M059J (cell line): ENCODE measurements around the gene TRIM29. TPM values are rescaled to one million over a fixed set of nuclear protein-coding genes. Genes with fewer than 3 reads are reported as not detected.

Experiments used
- DNase-seq: peaks from one replicate; pipeline ENCODE4 v3.0.0-alpha.2; 2012; ENCODE audit warnings: low read depth
- total RNA-seq: library from RNA; depleted of rRNA; stranded (reverse); fragments of >200 nt; shearing (Covaris generic); gene quantifications from 2 replicates; pipeline ENCODE4 v1.2.3, GENCODE V29; 2014

TRIM29 gene
- total RNA-seq, 1 experiment from 2014 or later, result 0.32 TPM

DNA sequence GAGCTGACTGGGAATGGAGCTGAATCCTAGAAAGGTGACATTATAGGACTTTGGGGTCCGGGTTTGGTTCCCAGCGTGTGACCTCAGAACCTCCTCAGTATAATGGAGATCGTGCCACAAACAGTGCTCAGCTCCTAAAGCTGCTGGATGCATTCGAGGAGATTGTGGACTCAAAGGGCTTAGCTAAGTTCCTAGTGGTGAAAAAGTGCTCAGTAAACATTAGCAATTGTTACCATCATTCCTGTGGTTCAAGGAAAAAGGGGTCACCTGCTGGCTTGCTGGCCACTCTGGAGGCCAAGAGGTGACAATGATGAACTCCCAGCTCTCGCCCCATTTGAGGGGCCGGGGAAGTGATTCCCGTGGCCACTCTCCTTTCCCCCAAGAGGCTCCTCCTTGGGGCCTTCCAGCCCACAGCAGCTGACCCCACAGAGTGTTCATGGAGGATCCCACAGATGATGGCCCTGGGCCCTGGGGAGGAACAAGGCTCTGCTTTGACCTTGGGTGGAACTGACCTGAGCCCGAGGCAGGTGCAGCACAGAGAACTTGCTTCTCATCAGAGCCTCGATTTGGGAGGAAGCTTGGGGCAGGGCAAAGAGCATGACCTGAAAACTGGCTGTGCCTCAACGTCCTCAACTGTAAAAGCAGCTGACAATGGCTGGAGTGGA lies 40.1 kb downstream of the TRIM29 start:
- no peak for DNase-seq

DNA sequence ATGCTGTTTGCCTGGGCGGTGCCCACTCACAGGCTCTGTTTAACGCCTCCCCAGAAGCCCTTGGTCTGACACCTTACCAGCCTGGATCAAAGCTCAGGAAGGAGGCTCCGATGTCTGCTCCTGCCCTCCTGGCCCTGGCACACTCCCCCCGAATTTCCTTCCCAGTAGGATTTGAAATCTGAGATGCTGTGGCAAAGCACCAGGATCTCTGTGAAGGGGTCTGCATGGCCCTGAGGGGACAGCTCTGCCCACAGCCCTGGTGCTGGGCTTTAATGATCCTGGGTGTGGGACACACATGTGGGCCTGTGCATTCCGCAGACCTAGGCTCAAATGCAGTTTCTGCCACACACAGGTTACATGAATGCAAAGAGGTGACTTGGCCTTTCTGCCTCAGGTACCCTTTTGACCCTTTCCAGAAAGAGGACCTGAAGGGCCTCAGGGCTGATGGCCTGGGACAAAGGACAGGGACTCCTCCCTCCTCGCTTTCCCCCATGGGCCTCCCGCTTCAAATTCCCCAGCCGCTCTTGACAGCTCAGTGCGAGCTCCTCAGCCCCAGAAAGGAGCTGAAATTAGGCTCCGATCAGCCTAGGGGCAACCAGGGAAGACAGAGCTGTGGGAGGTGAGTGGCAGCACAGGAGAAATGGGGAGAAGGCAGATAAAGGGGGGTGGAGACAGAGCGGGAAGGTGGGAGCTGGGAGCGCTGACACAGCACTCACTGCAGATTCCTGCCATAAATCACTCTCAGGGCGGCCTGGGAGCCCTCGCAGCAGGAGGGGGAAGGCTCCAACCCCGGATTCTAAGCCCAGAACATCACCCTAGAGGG lies 41.3 kb downstream of the TRIM29 start:
- no peak for DNase-seq

DNA sequence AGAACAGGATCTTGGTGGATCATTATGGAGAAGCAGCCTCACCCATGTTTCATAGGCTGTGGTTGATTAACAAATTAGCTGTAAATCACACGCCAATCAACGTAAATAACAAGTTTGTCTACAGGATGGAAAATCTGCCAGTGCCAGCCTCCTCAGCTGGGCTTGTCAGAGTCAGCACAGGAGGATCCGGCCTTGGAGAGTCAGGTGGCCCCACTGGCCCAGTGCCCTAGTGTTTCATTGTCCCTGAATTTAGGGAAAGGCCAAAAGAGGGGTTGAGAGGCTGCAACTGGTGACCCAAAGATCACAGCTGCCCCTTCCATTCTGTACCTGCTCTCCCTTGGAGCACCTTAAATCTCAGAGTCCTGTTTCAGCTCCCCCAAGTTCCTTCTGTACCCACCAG lies 42.4 kb downstream of the TRIM29 start:
- no peak for DNase-seq

DNA sequence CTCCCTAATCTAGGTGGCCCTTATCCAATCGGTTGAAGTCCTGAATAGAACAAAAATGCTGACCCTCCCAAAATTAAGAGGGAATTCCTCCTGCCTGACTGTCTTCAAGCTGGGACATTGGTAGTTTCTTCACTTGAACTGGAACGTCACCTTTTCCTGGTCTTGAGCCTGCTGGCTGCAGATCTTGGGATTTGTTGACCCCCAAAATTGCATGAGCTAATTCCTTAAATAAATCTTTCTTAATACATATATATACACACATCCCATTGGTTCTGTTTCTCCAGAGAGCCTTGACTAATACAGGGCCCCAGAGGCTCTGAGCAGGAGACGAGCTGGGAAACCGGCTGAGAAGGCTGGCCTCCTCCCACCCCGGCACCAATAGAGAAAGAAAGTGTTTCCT lies 46.2 kb downstream of the TRIM29 start:
- no peak for DNase-seq

GRCh38 chr11:120091121-120091520 lies 46.8 kb downstream of the TRIM29 start:
- DNase-seq, result no peak

- DNase-seq, result no peak
Measured at GRCh38 chr11:120090411-120090810, 47.5 kb downstream of the TRIM29 start.

DNA sequence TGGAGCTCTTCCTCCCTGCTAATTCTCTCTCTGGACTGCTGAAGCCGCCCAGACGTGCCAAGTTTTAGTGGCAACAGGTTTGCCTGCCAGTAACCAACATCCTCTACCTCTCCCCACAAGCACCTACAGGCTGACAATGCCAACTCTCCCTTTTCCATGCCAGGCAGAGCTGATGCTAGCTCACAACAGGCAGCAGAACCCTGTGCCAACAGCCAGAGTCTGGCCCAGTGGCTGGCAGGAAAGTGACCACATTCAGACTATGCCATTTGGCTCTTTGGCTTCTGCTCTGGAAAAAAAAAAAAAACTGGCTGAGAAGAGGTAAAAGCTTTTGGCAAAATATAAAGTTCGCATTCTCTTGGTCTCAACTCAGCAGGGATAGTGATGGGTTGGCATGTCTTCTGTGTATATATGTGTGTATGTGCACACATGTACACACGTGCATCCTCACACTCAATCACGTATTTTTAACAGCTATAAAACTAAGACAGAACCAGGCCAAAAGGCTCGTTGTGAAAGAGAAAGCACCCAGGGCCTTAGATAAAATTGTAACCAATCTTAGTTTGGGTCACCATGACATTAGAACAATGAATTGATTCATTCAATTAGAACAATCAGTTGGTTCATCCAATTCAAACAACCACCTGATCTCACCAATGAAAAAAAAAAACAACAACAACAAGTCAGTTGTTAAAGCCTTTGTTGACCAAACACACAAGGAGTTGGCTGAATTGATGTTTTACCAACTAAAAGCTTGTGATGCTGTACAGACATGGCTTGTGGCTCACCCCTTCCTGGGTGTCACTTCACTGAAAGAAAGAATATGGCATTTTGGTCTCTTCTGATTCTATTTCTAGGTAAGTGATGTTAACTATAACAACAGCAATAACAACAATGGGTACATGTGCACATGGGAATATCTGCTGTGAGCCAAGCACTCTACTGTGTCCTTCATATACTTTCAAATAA lies 48.6 kb downstream of the TRIM29 start:
- DNase-seq, result no peak

DNA sequence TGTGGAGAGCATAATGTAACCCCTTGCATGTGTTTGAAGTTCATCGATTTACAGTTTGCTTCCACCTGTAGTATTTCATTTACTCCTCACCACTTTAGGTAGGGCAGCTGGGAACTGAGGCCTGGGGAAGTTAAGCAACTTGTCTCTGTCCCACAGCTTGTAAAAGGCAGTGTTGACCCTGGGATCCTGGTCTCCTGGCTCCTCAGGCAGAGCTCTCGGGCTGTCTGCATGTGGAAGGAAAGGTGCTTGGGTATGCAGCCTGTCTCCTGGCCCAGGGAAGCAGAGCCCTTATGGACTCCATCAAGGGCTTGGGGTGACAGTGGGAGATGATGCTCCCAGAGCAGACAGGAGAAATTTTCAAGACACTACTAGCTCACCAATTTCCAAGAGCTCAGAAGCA lies 49.9 kb downstream of the TRIM29 start:
- DNase-seq, result no peak

GRCh38 chr11:120086651-120087050 lies 51.3 kb downstream of the TRIM29 start:
- DNase-seq, result no peak

DNA sequence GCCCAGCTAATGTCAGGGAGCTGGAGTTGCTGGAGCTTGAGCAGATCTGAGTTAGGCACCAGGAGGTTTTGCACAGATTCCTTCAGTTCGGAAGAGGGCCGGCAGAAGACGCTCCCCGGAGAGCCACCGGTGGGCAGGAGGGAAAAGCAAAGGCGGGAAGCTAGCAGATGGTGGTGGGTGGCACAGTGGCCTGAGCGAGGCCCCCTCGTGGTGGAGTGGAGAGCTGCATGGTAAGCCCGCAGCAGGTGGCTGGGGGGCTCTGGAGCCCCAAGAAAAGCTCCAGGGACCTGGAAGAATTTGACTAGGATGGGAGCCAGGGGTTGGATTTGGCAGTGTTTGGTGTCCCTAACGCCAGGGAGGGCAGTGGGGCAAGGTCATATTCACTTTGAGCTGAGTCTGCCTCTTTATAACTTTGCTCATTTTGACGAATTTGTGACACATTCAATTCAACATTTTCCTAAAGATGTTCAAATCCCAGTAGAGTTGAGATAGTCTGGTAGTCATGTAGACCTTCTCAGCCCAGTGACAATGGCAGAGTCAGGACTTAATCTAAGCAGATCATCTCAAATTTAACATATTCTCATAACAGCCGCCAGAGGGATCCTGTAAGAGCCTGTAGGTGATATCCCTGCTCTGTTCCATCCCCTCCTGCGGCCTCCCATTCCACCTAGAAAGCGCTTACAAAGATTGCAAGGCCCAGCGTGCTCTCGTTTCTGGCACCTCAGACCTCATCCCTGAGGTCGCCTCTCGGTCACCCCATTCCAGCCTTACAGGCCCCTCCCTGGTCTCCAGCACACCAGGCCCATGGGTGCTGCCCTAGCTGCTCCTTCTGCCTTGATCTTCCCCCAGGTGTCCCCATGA lies 57.9 kb downstream of the TRIM29 start:
- no peak for DNase-seq

- DNase-seq, result no peak
Measured at GRCh38 chr11:120078397-120078796, 59.5 kb downstream of the TRIM29 start.

DNA sequence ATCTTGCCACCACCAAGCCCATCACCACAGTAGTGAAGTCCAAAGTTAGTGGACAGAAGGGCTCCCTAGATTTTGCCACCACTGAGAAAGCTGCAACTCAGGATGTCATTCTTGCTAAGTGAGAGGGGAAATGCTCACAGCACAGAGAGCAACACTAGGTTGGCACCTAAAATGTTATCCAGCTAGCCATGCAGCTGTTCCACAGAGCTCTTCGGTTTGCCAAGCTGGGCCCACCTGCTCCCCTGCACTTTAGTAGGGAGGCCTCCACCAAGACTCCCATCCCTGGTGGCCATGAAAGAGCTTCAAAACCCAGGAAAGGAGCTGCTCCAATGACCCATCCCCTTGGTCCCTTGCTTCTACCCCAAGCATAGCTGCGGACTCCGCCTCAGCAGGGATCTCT lies 63.8 kb downstream of the TRIM29 start:
- no peak for DNase-seq

DNA sequence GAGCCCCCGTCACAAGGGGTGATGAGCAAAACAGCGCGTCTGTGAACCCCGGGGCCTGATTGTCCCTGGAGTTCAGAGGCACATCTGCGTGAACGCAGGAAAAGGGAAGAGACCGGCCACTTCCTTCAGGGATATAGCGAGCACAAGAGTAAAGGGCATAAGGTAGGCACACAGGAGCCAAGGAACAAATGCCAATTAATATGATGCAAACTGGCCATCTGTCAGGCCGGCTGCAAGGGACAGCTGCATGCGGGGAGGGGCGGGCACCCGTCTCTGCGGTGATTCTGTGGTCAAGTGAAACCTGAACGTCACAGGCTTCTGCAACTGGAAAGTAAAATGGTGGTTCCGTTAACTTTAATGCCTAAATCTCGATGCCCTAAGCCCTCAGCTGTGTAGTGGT lies 64.7 kb downstream of the TRIM29 start:
- DNase-seq, result no peak

- peak; percentile 63 for DNase-seq
Measured at GRCh38 chr11:120068114-120068573, 69.8 kb downstream of the TRIM29 start.

GRCh38 chr11:120067438-120068113 lies 70.3 kb downstream of the TRIM29 start:
- no peak for DNase-seq

- DNase-seq, result no peak
Measured at GRCh38 chr11:120066738-120067437, 71.0 kb downstream of the TRIM29 start.

DNA sequence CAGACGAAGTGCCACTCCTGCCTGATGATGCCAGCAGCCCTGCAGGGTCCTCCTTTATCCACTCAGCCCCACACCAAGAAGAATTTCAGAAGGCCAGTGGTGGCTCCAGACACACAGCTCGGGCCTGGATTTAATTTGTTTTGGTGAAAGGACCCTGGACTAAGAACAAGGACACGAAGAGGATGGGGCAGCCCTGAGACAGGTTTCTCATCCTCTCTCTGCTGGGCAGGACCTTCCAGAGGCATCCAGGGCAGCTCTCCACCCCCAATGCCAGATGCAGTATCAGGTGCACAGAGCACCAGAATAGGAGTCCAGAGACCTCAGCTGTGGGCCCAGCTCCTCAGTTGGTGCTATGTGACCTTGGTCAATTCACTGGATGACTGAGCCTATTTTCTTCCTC lies 72.0 kb downstream of the TRIM29 start:
- no peak for DNase-seq

- no peak for DNase-seq
Measured at GRCh38 chr11:120065176-120065575, 72.7 kb downstream of the TRIM29 start.

GRCh38 chr11:120064341-120064740 lies 73.6 kb downstream of the TRIM29 start:
- no peak for DNase-seq
